HUDEP-2 (cell line): ENCODE results near the gene KCNG2.

Experiments
- DNase-seq, 76 experiments: peaks; one replicate each; lab custom pipeline; 2025; ENCODE audit not compliant: unreplicated experiment in 76 of 76; lab: John Stamatoyannopoulos, UW

KCNG2 gene

DNA sequence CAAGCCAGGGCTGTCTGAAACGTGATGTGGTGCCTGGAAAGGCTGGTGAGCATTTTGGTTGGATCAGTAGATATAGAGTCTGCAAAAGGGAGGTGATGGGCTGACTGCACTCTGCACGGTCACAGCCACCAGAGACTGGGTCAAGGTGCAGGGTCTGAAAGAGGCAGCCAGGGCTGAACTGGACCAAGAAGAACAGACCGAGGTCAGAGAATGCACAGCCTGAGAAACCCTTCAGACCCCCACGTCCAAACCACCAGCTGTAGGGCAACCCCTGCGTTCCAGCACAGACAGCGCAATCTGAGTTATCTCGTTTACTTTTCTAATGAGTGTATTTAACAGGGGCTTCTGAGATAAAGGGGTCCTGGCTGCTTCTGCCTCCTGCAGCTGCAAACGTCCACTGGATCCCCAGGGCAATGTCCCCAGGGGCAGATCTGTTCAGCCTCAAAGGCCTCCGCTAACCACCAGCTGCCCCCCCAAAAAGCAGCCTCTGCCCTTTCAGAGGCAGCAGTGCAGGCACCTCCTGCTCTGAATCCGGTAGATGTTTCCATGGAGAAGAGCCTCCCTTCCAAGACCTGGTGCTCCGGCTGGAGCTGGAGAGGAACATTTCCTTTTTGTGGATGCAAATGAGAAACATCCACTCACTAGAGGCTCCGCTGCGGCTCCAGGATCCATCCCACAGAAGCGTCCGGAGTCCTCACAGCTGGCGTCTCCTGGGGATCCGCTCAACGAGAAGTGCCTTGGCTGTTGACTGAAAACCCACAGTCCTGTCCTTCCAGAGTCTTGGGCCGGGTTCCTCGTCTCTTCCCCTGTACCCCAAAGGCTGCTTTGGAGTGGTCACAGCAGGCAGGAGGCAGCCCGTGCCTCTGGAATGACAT, 970 bp upstream of the KCNG2 start:
- DNase-seq = no peak

DNA sequence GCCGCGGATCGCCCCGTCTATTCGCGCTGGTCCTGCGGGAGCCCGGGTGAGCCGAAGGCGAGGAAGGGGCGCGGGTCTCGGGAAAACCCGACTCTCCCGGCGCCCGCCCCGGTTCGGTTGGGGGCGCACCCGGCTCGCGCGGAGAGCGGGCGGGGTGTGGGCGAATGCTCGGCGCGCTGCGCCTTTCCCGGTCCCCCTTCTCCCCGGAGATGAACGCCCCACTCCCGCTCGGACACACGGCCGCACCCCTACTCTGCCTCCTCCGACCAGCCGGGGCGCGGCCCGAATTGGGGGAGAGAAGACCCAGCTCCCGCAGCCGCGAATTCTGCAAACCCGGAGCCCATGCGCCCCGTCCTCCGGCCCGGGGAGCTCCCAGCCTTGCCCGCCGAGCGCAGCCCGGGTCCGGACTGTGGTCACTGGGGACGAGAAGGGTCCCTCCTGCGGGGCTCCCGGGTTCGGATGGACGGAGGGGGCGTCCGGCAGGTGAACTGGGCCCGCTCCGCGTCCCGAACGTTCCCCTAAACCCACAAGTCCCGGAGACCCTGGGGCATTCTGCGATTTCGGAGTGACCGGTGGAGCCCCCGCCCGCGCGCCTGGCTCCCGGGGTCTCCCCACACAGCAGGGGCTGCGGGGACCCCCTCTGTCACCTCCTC, 734 bp downstream of the KCNG2 start:
- DNase-seq = no peak

DNA sequence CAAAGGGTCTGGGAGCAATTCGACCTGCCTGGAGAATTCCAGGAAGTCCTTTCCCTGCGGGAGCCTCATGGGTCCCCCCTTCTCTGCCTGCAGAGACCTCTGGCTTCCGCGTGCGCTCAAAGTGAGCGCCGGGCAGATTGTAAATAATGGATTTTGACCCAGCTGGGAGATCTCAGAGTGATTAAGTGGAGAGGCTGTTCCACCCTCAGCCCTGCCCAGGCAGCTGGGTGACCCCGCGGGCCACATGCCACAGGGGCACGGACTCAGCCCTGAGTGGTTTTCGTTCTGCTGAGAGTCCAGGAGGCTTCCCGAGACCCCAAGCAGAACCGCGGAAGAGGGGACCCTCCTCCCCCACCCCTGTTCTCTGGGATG, 1.2 kb downstream of the KCNG2 start:
- peak in 1 of 76 experiments; percentile 9 for DNase-seq

DNA sequence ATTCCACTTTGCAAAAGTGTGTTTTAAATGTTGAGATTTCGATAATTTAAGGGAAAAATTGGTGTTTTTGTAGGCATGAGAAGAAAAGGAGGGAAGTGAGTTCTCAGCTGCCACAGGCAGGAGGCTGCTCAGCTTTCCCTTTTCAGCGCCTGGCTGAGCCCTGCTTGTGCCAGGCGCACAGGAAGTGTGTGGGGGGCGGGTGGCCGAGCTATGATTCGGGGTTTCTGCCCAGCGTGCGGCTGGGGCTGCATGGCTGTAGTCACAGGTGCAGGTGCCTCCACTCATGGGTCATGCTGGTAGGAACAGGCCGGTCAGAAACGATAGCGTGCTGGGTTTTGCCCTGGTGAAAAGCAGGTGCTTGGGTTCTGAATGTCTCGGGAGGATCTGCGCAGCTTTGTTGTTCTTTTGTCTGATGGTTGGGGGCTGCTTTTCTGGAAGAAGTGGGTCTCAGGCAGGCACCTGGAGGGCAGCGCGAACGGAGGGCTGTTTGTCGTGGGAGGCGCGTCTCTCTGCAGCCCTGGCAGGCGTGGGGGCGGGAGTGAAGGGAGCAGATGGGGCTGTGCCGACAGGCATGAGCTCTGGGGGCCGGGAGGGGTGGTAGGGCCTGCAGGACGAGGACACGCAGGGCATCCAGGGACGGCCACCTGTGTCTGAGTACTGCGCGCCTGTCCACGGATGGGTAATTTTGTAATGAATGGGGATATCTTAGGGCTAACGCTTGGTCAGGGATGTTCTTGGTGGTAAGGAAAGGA, 2.1 kb downstream of the KCNG2 start:
- DNase-seq = no peak

DNA sequence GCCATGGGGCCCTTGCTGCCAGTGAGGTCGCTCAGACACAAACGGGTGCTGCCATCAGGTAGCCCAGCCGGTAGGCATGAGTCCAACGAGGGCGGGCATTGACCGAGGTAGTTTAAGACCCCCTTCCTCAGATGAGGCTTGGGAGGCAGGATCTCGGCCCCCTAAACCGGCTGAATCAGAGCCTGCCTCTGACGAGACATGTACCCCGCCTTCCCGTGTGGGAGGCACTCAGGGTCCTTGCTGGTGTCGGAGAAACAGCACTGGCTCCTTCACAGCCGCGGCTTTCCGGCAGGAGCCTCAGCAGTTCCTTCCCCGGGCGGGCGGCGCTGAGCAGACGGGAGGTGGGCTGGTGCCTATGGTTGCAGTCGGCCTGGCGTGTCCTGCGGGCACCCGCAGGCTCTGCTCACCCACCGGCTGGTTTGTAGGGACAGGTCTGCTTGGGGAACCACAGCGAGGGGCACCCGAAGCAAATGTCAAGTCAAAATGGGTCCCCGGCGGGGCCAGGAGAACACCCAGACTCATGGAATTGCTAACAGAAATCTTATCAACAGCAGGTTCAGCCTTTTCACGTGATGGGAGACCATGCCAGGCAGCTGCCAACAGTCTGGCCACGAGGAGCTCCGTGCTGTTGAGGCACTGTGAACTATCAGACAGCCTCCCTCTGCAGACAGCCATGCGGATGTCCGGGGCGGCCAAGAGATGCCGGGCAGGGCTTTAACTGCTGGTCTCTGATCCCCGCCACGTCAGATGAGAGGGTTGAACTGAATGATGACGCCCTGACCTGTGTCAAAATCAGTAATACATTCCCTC, 2.8 kb downstream of the KCNG2 start:
- DNase-seq = peak in 1 of 76 experiments; percentile 26

DNA sequence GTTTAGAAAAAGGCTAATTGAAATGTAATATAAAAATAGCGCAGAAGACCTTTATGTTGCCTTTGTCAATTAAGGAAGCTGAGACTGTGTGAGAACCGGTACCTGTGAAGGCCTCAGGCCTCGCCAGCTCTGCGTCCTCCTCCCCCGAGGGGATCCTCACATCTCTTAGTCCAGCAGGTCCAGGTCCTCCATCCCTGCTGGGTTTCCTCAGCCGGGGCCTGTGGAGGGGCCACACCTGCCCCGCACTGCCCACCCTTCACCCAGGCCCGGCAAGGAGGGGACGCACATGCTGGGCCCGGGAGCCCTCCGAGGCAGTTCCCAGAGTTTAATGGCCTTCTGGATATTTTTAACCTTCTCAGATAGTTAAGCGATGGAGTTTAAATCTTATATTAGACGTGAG, 3.5 kb downstream of the KCNG2 start:
- DNase-seq = no peak

DNA sequence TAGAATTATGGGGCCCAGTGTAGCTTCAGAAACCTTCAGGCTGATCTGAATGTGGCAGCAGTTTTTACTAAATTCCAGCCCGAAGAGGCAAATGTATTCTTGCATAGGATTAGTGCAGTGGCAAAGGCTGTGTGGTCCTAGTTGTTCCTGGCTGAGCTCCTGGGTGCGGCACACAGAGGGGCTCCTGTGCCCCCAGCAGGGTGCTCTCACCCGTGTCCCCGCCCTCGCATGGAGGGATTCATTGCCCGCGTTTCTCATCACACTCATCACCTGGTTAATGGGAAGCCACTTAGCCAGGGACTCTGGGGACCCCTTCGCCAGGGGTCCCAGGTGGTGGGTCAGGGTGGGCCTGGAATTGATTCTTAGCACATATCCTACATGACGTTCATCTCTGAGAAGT, 3.9 kb downstream of the KCNG2 start:
- no peak for DNase-seq

DNA sequence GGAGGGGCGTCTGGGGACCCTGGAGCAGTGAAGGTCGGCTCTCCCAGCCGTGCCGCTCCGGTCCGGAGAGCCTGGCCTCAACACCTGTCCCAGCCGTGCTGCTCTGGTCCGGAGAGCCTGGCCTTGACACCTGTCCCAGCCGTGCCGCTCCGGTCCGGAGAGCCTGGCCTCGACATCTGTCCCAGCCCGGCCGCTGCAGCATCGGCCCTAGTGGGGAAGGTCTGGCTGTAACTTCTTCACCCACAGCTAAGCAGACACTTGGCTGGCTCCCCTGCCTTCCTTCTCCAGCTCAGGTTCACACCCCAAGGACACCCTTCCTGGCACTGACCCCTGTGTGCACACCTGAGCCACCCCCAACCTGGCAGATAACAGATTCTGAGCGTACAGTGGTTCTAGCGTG, 4.6 kb downstream of the KCNG2 start:
- DNase-seq = no peak

DNA sequence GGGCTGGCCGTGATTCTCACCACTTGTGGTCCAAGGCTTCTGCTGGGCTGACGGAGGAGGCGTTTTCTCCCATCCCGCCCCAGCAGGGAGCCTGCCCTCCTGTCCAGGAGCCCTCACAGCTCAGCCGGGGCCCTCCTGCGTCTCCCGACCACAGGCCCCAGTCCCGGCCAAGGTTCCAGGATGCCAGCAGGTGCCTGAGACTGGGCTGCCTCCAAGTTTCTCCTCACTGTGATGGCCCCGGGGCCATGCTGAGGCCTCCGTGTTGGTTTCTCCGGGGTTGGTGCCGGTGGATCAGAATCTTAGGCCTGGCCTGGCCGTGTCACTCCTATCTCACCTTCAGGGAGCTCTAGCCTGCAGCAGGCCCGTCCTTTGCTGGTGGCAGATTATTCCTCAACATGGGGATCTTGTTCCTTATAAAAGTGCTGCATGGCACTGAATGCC, 5.9 kb downstream of the KCNG2 start:
- DNase-seq = no peak

DNA sequence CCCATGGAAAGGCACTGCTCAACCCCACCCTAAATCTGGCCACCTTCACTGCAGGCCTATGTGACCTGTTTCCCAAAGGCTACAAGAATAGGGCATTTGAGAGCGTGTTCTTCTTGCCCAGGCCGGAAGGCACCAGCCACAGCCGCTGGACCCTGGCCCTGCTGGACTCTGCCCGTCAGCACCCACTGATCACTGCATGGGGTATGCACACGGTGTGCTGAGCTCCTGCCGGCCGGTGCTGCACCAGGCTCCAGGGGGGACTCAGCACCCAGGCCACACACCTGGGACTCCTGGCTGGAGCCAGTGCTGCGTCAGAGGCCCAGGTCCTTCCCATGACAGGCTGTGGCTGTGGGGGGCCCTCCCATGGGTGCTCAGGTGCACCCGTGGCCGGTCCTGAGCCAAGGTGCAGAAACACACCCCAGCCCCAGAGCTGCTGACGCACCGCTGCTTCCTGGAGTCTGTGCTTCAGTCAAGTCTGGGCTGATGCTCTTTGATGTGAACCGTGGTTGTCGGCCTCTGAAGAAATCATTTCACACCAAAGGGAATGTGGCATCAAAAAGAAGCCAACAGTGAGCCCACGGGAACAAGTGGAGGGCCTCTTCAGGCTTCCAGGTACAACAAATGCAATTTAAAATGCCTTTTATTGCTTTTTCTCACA, 6.5 kb downstream of the KCNG2 start:
- DNase-seq = no peak

DNA sequence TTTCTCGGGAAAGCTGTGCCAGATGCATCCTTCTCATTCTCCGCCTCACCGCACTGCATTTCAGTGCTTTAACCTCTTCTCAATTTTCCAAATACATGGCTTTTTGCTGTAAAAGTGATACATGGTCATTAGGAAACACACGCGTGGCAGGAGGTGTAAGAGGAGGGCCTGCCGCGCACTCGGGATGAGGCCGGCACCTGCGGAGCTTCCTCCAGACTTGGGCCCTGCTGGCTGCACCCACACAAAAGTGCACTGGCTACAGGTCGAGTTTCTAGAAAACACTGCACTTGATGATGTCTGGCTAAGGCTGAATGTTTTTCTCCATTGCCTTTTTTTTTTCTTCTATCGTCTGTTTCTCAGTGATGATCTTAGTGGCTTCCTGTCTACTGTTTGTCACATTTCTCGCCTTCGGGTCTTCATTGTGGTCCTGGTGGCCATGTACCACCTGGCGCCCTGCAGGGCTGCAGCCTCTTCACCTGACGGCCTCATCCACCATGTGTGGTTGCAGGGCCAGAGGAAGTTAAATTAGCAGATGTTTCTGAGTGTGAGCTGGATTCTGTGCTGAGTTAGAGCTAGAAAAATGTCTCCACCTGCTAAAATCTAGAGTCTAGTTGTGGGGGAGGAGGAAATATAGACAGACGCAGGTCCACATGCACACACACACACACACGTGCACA, 7.6 kb downstream of the KCNG2 start:
- no peak for DNase-seq

DNA sequence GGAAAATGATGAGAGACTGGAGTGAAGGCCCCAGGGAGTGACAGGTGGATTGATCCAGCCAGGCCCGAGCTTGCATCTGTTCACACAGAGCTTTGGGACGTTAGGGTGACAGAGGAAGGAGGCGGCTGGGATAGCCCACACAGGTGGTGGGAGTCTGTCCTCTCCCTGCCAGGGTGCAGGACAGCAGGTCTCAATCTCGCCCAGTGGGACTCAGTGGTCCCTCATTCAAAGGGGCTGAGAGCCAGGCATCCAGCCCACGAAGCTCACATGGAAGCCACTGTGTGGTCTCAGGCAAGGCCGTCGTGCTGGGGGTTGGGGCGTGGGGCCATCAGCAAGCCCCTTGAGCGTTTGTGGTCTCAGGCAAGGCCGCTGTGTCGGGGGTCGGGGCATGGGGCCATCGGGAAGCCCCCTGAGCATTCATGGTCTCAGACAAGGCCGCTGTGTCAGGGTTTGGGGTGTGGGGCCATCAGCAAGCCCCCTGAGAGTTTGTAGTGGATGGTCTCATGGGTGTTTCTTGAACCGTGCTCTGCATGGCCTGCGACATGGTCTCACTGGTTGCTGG, 8.3 kb downstream of the KCNG2 start:
- no peak for DNase-seq

DNA sequence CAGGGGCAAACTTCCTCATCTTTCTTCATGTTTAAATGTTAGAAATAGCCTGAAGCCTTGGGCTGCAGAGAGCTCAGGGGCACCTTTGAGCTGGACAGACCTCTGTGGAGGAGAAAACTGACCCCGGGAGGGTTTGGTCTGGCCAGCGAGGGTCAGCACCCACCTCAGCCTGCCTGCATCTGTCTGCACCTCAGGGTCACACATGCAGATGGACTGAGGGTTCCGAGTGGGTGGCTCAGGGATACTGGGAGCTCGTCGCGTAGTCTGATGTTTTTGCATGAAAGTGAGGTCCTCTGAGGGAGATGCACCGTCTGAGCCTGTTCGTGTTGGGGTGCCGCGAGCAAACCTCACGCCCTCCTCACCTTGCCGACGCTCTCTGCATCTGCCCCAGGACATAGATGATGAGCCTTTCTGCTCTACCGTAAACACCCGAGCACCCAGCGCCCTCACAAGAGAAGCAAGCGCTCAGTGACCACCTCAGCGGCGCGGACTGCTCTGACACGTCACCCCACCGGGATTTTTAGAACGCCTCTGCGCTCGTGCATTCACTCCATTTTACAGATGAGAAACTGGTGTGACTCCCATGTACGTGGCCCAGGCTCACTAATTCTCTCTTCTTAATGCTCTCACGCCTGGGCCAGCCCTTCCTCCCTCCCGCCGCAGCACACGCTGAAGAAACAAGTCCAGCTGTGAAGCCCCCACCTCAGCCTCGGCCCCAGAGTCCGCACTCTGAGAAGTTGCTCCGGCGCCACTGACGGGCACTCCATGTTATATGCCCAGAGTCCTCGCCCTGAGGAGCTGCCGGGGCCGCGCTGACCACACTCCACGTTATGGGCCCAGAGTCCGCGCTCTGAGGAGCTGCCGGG, 9.5 kb downstream of the KCNG2 start:
- no peak for DNase-seq

DNA sequence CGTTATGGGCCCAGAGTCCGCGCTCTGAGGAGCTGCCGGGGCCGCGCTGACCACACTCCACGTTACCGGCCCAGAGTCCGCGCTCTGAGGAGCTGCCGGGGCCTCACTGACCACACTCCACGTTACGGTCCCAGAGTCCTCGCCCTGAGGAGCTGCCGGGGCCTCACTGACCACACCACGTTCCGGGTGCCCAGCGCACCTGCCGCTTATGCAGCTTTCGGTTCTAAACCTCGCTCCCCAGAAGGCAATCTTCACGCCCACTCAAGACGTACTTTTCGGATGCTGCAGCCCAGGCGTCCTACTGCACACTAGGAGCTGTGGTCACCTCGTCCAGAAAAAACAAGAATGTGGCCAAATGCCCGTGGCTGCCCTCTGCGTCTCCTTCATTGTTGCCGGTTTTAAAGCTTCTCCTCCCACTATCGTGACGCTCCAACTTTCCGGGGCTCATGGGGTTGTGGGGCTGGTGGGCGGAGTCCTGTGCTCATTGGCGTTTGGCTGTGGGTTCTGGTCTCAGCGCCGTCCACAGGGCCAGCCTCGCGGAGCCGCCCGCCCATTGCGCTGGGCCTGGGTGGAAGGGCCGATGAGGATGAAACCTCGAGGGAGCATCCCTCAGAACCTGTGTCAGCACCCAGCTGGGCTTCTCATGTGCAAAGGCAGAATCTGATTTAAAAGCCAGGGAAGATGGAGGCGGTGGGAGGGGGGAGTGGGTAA, 11.9 kb downstream of the KCNG2 start:
- DNase-seq = no peak

DNA sequence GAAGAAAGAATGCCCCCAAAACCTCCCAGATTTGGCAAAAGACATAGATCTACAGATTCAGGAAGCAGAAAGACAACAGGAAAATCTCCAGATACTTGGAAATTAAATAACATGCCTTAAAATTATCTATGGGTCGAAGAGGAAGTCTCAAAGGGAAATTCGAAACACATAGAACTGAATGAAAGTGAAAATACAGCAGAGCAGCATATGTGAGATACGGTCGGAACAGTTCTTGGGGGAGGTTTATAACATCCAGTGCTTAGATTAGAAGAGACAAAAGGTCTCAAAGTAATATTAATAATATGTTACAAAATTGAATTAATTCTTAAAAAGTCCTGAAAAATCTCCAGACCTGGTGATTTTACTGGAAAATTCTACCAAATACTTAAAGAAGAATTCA, 14.3 kb downstream of the KCNG2 start:
- no peak for DNase-seq

DNA sequence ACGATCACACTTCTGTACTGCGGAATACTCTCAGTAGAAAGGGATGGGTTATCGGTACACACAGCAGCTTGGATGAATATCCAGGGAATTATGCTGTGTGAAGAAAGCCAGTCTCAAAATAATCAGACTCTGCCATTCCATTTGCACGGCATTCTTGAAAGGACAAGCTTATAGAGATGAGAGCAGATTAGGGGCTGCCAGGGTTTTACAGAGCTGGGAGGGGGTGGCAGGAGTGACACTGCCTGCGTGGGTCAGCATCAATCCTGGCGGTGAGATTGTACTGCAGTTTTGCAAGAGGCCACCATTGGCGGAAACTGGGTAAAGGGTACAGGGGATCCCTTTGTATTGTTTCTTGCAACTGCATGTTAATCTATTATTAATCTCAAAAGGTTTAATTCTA, 16.6 kb downstream of the KCNG2 start:
- DNase-seq = no peak

DNA sequence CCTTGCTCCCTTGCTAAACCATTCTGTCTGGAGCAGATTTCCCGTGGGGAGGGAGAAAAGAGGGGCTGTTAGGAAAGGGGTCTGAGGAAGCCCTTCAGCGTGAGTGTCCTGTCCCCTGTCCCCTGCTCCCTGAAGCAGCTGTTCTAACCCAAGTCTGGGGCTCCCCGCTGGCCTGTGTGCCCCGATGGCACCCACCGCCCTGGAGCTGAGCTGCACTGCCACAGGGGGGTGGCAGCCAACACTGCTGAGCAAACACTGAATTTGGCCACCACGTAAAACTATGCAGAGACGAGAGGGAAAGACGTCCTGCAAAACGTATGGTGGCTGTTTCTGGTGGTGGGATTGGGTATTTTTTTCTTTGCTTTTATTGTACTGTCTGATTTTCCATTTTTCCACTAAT, 17.9 kb downstream of the KCNG2 start:
- DNase-seq = no peak

DNA sequence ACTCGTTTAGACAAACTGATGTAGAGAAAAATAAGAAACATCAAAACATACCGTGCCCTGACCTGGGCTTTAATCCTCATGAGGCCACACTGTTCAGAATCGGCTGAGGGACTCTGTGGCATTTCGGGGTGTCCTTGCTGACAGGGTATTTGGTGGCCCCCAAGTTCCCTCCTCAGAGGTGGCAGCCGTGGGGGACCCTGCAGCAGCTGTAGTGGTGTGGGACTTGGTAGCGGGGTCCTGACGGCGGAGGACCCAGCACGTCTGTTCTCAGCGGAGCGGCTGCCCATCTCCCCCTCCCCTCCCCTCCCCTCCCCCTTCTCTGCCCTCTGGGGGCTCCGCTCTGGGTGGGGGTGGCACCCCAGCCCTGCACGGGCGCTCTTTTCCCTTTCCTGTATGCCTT, 18.4 kb downstream of the KCNG2 start:
- no peak for DNase-seq
